Forelimb muscle (tissue), 1 donor: Measurements from ENCODE around the gene ACTA1. TPM values are rescaled to one million over a fixed set of nuclear protein-coding genes. Genes with fewer than 3 reads are reported as not detected.
"Not testable (repeated sequence)": the region's sequence is repeated elsewhere in the genome, so short reads cannot be mapped to it uniquely, and the experiment has no call there.

Source experiments
- DNase-seq: peaks from one replicate; pipeline ENCODE4 v3.0.0-alpha.2; 2013; ENCODE audit warnings: low read depth
- polyA plus RNA-seq: library from polyadenylated mRNA; unstranded; fragments of 120-200 nt; gene quantifications from one replicate; pipeline ENCODE4 v1.2.1, GENCODE V29; 2013; ENCODE audit not compliant: insufficient read length

ACTA1 gene
- polyA plus RNA-seq, 1 donor = 14,286 TPM

GRCh38 chr1:229440851-229441537, 7.1 kb upstream of the ACTA1 start:
- DNase-seq = no peak

- DNase-seq = no peak
Measured at GRCh38 chr1:229438021-229438420, 4.1 kb upstream of the ACTA1 start.

- no peak for DNase-seq
Measured at GRCh38 chr1:229437443-229437842, 3.5 kb upstream of the ACTA1 start.

- DNase-seq = no peak
Measured at GRCh38 chr1:229436201-229436600, 2.3 kb upstream of the ACTA1 start.

GRCh38 chr1:229434641-229435051, 752 bp upstream of the ACTA1 start:
- no peak for DNase-seq

- DNase-seq = no peak
Measured at GRCh38 chr1:229433364-229434004, 410 bp downstream of the ACTA1 start.

- no peak for DNase-seq
Measured at GRCh38 chr1:229432905-229433304, 989 bp downstream of the ACTA1 start.

- DNase-seq = no peak
Measured at GRCh38 chr1:229432116-229432461, 1.8 kb downstream of the ACTA1 start.

- DNase-seq = no peak
Measured at GRCh38 chr1:229431284-229432115, 2.4 kb downstream of the ACTA1 start.

GRCh38 chr1:229430761-229431283, 3.1 kb downstream of the ACTA1 start:
- no peak for DNase-seq

GRCh38 chr1:229428256-229428655, 5.6 kb downstream of the ACTA1 start:
- no peak for DNase-seq

GRCh38 chr1:229427572-229427971, 6.3 kb downstream of the ACTA1 start:
- no peak for DNase-seq

GRCh38 chr1:229425564-229426159, 8.2 kb downstream of the ACTA1 start:
- no peak for DNase-seq

- no peak for DNase-seq
Measured at GRCh38 chr1:229420765-229421164, 13.1 kb downstream of the ACTA1 start.

- DNase-seq = no peak
Measured at GRCh38 chr1:229420224-229420623, 13.7 kb downstream of the ACTA1 start.

GRCh38 chr1:229418586-229418985, 15.3 kb downstream of the ACTA1 start:
- not testable (repeated sequence) for DNase-seq

GRCh38 chr1:229412810-229413209, 21.1 kb downstream of the ACTA1 start:
- DNase-seq = not testable (repeated sequence)

GRCh38 chr1:229412056-229412455, 21.8 kb downstream of the ACTA1 start:
- no peak for DNase-seq

GRCh38 chr1:229411434-229412055, 22.3 kb downstream of the ACTA1 start:
- no peak for DNase-seq

- no peak for DNase-seq
Measured at GRCh38 chr1:229410692-229411433, 23.0 kb downstream of the ACTA1 start.

- no peak for DNase-seq
Measured at GRCh38 chr1:229410370-229410691, 23.6 kb downstream of the ACTA1 start.
